Stimulated activated CD4-positive, alpha-beta T cell treated with anti-CD3 and anti-CD28 coated beads, Interleukin-4, amount 100 ng/mL, for 4 hours (primary cell): Measurements from ENCODE around the gene DAB2IP.
"Not testable (repeated sequence)": the region's sequence is repeated elsewhere in the genome, so short reads cannot be mapped to it uniquely, and the experiment has no call there.

Experiments used
- DNase-seq, 2 experiments: peaks; one replicate each; pipeline ENCODE4 v3.0.0-alpha.2; 2020

The DAB2IP gene

DNA sequence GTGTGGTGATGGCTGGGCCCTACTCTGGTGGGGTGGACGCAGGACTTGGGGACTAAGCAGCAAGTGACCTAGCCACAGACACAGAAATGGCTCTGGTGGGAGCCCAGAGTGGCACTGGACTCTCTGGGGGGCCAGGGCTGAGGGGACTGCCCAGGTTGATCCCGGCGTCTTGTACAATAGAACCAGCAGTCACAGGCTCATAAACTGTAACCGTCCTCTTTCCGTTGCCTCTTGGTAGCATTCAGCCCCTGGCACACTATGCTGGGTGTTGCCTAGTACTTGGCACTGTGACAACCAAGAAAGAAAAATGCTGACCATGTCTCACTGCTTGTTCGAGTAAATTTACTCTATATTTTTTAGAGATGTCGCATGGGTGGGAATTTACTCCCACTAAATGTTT, 80.5 kb downstream of the DAB2IP start:
- no peak for DNase-seq

- no peak for DNase-seq
These were observed 81.0 kb downstream of the DAB2IP start for GRCh38 chr9:121732389-121732788.

DNA sequence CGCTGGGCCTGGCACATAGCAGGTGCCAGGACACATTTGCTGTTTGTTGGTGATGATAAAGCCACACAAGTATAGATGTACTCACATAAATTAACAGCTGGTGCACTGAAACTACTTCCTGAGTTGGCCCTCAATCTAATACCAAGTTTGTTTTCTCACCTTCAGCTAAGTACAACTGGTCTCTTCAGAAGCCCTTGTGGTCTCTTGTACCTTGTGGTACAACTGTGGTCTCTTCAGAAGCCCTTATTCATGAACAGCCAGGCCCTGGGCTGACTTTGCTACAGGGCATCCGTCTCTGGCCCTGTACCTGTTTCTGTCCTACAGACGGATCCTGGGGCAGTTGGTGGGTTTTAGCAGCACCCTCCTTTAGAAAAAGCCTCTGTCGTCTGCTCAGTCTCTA, 81.5 kb downstream of the DAB2IP start:
- DNase-seq = no peak

GRCh38 chr9:121734465-121734864, 83.0 kb downstream of the DAB2IP start:
- DNase-seq = no peak

GRCh38 chr9:121735065-121735792, 83.8 kb downstream of the DAB2IP start:
- DNase-seq = no peak

- DNase-seq = no peak
These were observed 84.6 kb downstream of the DAB2IP start for GRCh38 chr9:121735793-121736770.

DNA sequence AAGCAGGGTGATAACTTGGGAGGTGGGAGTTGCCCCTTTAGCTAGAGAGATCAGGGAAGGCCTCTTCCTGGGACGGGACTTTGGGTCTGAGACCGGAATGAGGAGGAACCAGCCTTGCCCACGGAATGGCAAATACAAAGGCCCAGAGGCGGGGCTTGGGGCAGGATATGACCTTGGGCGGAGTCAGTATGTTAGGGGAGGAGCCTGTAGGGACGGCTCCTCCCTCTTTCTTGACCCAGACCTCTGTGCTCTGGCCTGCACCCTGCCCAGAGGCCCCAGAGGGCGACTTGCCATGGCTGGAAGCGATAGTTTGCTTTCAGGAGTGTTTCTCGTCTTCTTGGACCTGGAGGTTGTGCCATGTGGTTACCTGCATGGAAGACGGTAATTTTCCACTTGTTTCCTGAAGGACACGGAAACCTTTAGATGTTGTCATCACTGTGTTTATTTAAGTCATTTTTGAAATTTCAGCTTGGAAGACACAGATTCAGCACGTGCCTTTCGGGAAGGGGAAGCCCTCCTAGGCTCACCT, 85.6 kb downstream of the DAB2IP start:
- DNase-seq = no peak

DNA sequence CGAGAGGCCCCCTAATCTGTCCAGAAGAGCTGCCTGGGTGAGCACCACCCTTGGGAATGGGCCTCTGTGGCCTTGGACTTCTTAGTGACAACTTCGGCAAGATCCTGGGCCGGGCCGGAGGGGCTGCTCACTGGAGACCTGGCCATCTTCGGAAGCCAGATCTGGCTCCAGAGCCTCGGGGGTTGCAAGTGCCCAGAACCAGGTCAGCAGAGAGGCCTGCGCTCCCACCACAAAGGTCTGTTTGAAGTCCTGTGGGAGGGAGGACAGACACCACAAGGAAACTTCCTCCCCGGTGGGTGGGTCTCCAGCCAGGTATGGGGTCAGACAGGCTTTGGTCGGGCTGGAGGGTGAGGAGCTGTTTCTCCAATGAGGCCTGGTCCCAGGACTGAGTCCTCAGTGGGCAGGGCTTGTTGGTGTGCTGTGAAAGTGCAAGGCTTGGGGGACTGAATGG, 86.1 kb downstream of the DAB2IP start:
- no peak for DNase-seq

- DNase-seq = no peak
These were observed 87.0 kb downstream of the DAB2IP start for GRCh38 chr9:121738411-121738810.

- no peak for DNase-seq
These were observed 87.5 kb downstream of the DAB2IP start for GRCh38 chr9:121738968-121739367.

DNA sequence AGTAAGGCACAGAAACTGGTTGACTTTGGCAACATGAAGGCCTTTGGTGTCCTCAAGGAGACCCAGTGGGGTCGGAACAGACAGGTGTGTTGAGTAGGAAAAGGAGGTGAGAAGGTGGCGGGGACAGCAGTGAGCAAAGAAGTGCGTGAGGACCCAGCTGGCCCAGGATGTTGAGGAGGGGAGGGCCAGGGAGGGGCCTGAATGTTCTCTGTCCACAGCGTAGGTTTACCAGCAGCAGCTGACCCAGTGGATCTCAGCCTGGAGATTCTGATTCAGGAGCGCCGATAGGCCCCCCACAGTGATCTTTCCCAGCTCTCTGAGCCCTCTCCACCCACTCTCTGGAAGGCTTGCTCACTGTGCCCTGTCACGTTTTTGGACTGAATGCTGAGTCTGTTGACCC, 88.5 kb downstream of the DAB2IP start:
- no peak for DNase-seq

GRCh38 chr9:121741228-121741918, 89.9 kb downstream of the DAB2IP start:
- DNase-seq = no peak

GRCh38 chr9:121741919-121742283, 90.5 kb downstream of the DAB2IP start:
- not testable (repeated sequence) for DNase-seq

DNA sequence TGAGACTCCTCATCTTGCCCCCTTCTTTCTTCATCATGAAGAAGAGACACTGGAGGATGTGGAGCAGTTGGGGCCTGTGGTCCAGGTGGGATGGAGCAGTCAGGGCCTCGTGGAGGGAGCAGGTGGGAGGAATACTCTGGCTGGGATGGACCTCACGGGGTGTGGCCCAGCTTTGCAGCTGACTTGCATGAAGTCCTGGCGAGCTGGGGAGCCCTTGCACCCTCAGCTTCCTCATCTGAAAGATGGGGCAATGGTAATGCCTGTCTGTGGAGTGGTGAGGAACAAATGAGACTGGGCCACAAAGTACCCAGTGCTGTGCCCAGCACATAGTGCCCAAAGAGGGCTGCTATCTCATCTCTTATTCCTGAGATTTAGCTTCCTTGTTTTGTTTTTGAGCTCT, 91.5 kb downstream of the DAB2IP start:
- DNase-seq = no peak

- DNase-seq = no peak
These were observed 92.1 kb downstream of the DAB2IP start for GRCh38 chr9:121743441-121744001.

DNA sequence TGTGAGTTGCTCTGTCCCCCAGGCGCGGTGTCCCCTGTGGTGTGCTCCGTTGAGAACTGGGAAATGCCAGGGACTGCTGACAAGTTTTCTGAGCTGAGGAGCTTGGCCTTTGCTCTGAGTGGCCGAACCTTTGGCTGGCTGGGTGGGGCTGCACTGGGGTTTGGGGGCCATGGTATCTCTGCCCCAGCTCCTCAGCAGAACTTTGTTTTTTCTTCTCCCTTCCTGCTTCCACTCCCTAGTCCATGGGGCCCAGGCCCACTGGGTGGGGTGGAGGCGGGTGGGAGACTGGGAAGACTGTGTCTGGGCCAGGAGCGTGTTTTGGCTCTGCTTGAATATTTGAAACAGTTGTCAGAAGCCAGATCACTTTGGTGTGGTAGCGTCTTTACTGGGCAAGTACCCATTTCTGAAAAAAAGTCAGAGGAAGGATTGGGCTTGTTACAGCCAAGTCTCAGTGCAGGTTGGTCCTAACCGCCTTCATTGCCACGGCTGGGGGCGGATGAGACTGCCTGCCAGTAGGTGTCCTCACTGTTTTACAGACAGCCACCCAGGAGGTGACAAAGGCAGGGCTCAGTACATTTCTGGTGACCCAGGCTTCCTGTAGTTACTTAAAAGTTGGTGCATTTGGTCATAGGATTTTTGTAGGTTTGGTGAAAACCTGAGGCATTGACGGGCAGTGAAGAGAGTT, 92.7 kb downstream of the DAB2IP start:
- DNase-seq = peak in 1 of 2 experiments; percentile 5

- DNase-seq = no peak
These were observed 93.4 kb downstream of the DAB2IP start for GRCh38 chr9:121744687-121745395.

GRCh38 chr9:121745396-121745695, 93.9 kb downstream of the DAB2IP start:
- DNase-seq = no peak

DNA sequence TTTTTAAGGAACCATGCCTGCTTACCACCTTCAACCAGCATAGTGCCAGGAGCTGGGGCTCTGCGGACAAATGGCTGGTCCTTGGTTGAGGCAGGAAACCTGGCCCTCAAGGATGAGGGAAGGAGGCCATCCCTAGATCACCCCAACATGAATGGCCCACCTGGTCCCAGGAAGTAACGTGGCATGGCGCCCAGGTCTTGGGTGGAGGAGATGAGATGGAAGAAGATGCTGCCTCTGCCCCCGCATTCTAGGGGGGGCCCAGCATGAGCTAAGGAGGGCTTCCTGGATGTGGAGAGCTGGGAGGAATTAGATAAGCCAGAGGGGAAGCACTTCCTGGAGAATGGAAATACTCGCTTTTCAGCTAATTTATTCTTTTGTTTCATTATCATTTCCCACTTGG, 95.0 kb downstream of the DAB2IP start:
- no peak for DNase-seq

DNA sequence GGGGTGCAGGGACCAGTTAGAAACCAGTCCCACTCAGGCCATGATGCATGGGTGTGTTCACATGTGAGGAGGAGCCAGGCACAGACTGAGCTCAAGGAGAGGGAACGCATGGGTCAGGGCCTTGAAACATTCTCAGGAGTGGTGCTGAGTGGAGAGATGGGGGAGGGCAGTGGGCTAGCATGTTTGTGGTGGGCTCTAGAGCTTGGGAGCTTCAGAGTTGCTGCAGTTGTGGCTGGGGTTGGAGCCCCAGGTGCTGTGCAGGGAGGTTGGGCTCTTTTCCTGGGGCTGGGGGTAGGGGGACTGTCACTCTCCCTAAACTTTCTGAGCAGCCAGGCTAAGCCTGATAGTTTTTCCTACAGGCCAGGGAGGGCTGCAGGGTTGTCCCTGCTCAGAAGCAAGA, 95.4 kb downstream of the DAB2IP start:
- no peak for DNase-seq

GRCh38 chr9:121748074-121748473, 96.6 kb downstream of the DAB2IP start:
- no peak for DNase-seq
